H1 (cell line): ENCODE data around the gene NUDT3.

Experiments
- ASH2L ChIP-seq: fragments of 200-600, 300-600 bp; sonication (generic); IDR thresholded peaks from one replicate; pipeline ENCODE4 v1.7.1; 2017; ENCODE audit warnings: low read length
- ATF3 ChIP-seq: IDR thresholded peaks from 2 replicates; pipeline ENCODE4 v1.6.1; 2011; ENCODE audit warnings: low read depth, mild to moderate bottlenecking, low read length; ENCODE audit not compliant: insufficient read depth
- EP300 ChIP-seq, 2 experiments: IDR thresholded peaks; 1 replicate in 1 of 2; 2 replicates in 1 of 2; pipeline ENCODE4 v1.6.1; 2011 to 2012; ENCODE audit warnings: low read depth in 2 of 2, low read length in 2 of 2, mild to moderate bottlenecking in 2 of 2, borderline replicate concordance in 1 of 2, inconsistent platforms in 1 of 2, moderate library complexity in 1 of 2
- JUN ChIP-seq: IDR thresholded peaks from 2 replicates; pipeline ENCODE4 v1.6.1; 2011; ENCODE audit warnings: low read depth, mild to moderate bottlenecking, improper control_type of control experiment, low read length
- POLR2AphosphoS5 ChIP-seq: IDR thresholded peaks from 2 replicates; pipeline ENCODE4 v1.6.1; 2011; ENCODE audit warnings: low read depth, low read length
- RXRA ChIP-seq: IDR thresholded peaks from 2 replicates; pipeline ENCODE4 v1.6.1; 2011; ENCODE audit warnings: low read depth, mild to moderate bottlenecking, low read length, moderate library complexity; ENCODE audit not compliant: insufficient read depth

GRCh38 chr6:34338811-34339210, 53.7 kb downstream of the NUDT3 start:
- no peak for TF ChIP-seq ASH2L
- no peak for TF ChIP-seq ATF3
- TF ChIP-seq RXRA = no peak
- no peak for TF ChIP-seq POLR2AphosphoS5
- TF ChIP-seq JUN = no peak
- TF ChIP-seq EP300 (IDR thresholded peaks at IDR 0.05; ENCODE audit: borderline replicate concordance in 1 of 2, low read depth in 2 of 2, low read length in 2 of 2) = no peak
